ENCODE data around the gene SCAF4. TPM values are rescaled to one million over a fixed set of nuclear protein-coding genes. Genes with fewer than 3 reads are reported as not detected.

SCAF4 gene
- total and polyA plus RNA-seq, 2 donors (not counting 3 experiments of a cell fraction or from before 2014, with no cell fraction given) = 12.2 to 41.2 TPM

GRCh38 chr21:31713973-31714740 lies 17.8 kb downstream of the SCAF4 start:
- no TSS peak for BruUV-seq (replicated peaks)
- Histone ChIP-seq H3K27ac (ENCODE audit: insufficient read depth, low read depth, low read length) (no peak overlapping the region), H3K36me3 (ENCODE audit: control insufficient read depth in 2 of 2, extremely low read depth in 1 of 2, insufficient read depth in 2 of 2, low read length in 2 of 2) (no peaks in the 10 kb centered on the region), H2AFZ (ENCODE audit: low read depth, low read length) (no peak overlapping the region), H3K27me3 (ENCODE audit: control insufficient read depth in 2 of 2, insufficient read depth in 2 of 2, low read length in 2 of 2) (no peaks in the 10 kb centered on the region), H4K20me1 (replicated peaks; ENCODE audit: control insufficient read depth, extremely low read depth, insufficient read depth, low read length) (peaks cover 20% of the 10 kb centered on the region), H3K79me2 (ENCODE audit: control insufficient read depth, insufficient read depth, low read length) (peaks cover 96% of the 10 kb centered on the region), H3K9ac (replicated peaks; ENCODE audit: extremely low read depth, insufficient read depth, low read length) (no peak overlapping the region), H3K9me3 (replicated peaks; ENCODE audit: control insufficient read depth, insufficient read depth, low read length) (no peaks in the 10 kb centered on the region), H3K4me2 (ENCODE audit: insufficient read depth, low read length) (no peak overlapping the region), H3K9me1 (replicated peaks; ENCODE audit: control insufficient read depth, extremely low read depth, insufficient read depth, low read length) (no peaks in the 10 kb centered on the region), H3K4me1 (ENCODE audit: control insufficient read depth, extremely low read depth, insufficient read depth, low read length) (peaks cover 4% of the 10 kb centered on the region), H3K4me3 (replicated peaks in 1 of 3; ENCODE audit: insufficient read depth in 1 of 3, low read depth in 1 of 3, low read length in 3 of 3) (no peak overlapping the region)
- intact Hi-C loops (cut with micrococcal nuclease) = no loop called here
- CTCF ChIA-PET = interaction anchor here (1.0 kb wide), 1 partner anchor 17 kb away, joined by 3 read pairs; no protein-coding TSS in a partner anchor
- FAIRE-seq (no peak), DNase-seq (ENCODE audit: low read depth, low spot score) (no peak)
- POLR2A ChIA-PET = no interaction called here
- TF ChIP-seq POLR2A (IDR thresholded peaks at IDR 0.05; ENCODE audit: low read depth, low read length) (no peak), EZH2 (IDR thresholded peaks at IDR 0.05; ENCODE audit: borderline replicate concordance, low read depth, low read length, severe bottlenecking) (no peak), FOS (IDR thresholded peaks at IDR 0.05; ENCODE audit: borderline replicate concordance, insufficient read depth, low read length) (no peak), POLR2AphosphoS5 (IDR thresholded peaks at IDR 0.05; ENCODE audit: insufficient read depth, low read depth, low read length) (no peak), MYC (IDR thresholded peaks at IDR 0.05; ENCODE audit: low read depth, low read length) (no peak), GATA2 (IDR thresholded peaks at IDR 0.05; ENCODE audit: insufficient read depth, insufficient read length, low read depth, low read length) (no peak)
- TF ChIP-seq, protein P1, sequence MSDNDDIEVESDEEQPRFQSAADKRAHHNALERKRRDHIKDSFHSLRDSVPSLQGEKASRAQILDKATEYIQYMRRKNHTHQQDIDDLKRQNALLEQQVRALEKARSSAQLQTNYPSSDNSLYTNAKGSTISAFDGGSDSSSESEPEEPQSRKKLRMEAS (IDR thresholded peaks at IDR 0.05; ENCODE audit: insufficient read depth, insufficient read length) = no peak
- TF ChIP-seq, protein P2, sequence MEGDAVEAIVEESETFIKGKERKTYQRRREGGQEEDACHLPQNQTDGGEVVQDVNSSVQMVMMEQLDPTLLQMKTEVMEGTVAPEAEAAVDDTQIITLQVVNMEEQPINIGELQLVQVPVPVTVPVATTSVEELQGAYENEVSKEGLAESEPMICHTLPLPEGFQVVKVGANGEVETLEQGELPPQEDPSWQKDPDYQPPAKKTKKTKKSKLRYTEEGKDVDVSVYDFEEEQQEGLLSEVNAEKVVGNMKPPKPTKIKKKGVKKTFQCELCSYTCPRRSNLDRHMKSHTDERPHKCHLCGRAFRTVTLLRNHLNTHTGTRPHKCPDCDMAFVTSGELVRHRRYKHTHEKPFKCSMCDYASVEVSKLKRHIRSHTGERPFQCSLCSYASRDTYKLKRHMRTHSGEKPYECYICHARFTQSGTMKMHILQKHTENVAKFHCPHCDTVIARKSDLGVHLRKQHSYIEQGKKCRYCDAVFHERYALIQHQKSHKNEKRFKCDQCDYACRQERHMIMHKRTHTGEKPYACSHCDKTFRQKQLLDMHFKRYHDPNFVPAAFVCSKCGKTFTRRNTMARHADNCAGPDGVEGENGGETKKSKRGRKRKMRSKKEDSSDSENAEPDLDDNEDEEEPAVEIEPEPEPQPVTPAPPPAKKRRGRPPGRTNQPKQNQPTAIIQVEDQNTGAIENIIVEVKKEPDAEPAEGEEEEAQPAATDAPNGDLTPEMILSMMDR (IDR thresholded peaks at IDR 0.05; ENCODE audit: extremely low read depth in 1 of 2, insufficient read depth in 1 of 2, low read depth in 1 of 2, low read length in 2 of 2) = no peak
- dilution Hi-C loops (cut with MboI; ENCODE audit: extremely low pct_ligation_motif_present, low sequenced_read_pairs) = no loop called here

Measured in endothelial cell of umbilical vein (primary cell).